ENCODE data around the gene EPM2A. TPM values are rescaled to one million over a fixed set of nuclear protein-coding genes. Genes with fewer than 3 reads are reported as not detected.

Gene EPM2A
- total RNA-seq, 2 experiments from 2014 or later, result 6.4 to 8.5 TPM

- Mint-ChIP-seq H3K27ac (no peak overlapping the region), H3K9me3 (peaks cover 2% of the 10 kb centered on the region), H3K36me3 (no peaks in the 10 kb centered on the region), H3K4me3 (no peak overlapping the region), H3K27me3 (no peaks in the 10 kb centered on the region), H3K4me1 (ENCODE audit: low read depth) (no peaks in the 10 kb centered on the region)
- ChIA-PET CTCF (no interaction called here), POLR2A (no interaction called here)
- no peak for DNase-seq
- intact Hi-C loops (cut with micrococcal nuclease), result no loop called here
Observed at GRCh38 chr6:145583753-145584152, 151.6 kb downstream of the EPM2A start.

Other genes starting within 250 kb of the EPM2A start
- 1 to 10 TPM; 5.0 to 5.1 TPM for gene FBXO30, start 79.3 kb upstream of the EPM2A start, total RNA-seq
- gene SHPRH, start 228.8 kb upstream of the EPM2A start, total RNA-seq, result 10 to 100 TPM; 11.0 to 12.2 TPM

Measured in activated CD4-positive, alpha-beta memory T cell treated with anti-CD3 and anti-CD28 coated beads for 36 hours (primary cell).